GM12878 (cell line): ENCODE results near the gene RTEL1. TPM values are rescaled to one million over a fixed set of nuclear protein-coding genes. Genes with fewer than 3 reads are reported as not detected.
A peak's percentile ranks its signal among the peaks of the same experiment; 100 is the strongest.

ENCODE experiments used
- ATF3 ChIP-seq: IDR thresholded peaks from 2 replicates; pipeline ENCODE4 v1.6.1; 2011; ENCODE audit warnings: low read depth, mild to moderate bottlenecking, low read length, moderate library complexity, borderline replicate concordance; ENCODE audit errors: extremely low read depth
- BMI1 ChIP-seq: fragments of 450-650 bp; IDR thresholded peaks from 2 replicates; pipeline ENCODE4 v1.6.1; 2016; ENCODE audit warnings: mild to moderate bottlenecking, moderate library complexity, borderline replicate concordance
- CHD1 ChIP-seq: IDR thresholded peaks from 2 replicates; pipeline ENCODE4 v1.6.1; 2012; ENCODE audit warnings: low read depth, low read length, improper control_type of control experiment
- CREM ChIP-seq: IDR thresholded peaks from 2 replicates; pipeline ENCODE4 v1.6.1; 2014; ENCODE audit warnings: antibody characterized with exemption, low read depth
- IKZF2 ChIP-seq, 2 experiments: fragments of 450-650 bp; IDR thresholded peaks; 2 replicates each; pipeline ENCODE4 v1.6.1; 2017; ENCODE audit warnings: mild to moderate bottlenecking in 2 of 2, moderate library complexity in 2 of 2
- JUNB ChIP-seq: IDR thresholded peaks from 2 replicates; pipeline ENCODE4 v1.6.1; 2016; ENCODE audit warnings: antibody characterized with exemption, mild to moderate bottlenecking
- KLF5 ChIP-seq: fragments of 450-650 bp; IDR thresholded peaks from 2 replicates; pipeline ENCODE4 v1.6.1; 2014; ENCODE audit warnings: mild to moderate bottlenecking; ENCODE audit not compliant: partially characterized antibody
- LARP7 ChIP-seq: fragments of 450-650 bp; IDR thresholded peaks from 2 replicates; pipeline ENCODE4 v1.6.1; 2017; ENCODE audit warnings: mild to moderate bottlenecking
- MLLT1 ChIP-seq: fragments of 450-650 bp; IDR thresholded peaks from 2 replicates; pipeline ENCODE4 v1.6.1; 2016; ENCODE audit warnings: mild to moderate bottlenecking
- MTA3 ChIP-seq: IDR thresholded peaks from 2 replicates; pipeline ENCODE4 v1.6.1; 2012; ENCODE audit warnings: low read length, inconsistent platforms, borderline replicate concordance
- MYC ChIP-seq: IDR thresholded peaks from 2 replicates; pipeline ENCODE4 v1.6.1; 2011; ENCODE audit warnings: mild to moderate bottlenecking, low read length, moderate library complexity, inconsistent platforms; ENCODE audit not compliant: insufficient read depth, insufficient replicate concordance, insufficient read length, severe bottlenecking
- NRF1 ChIP-seq: conservative IDR thresholded peaks from 2 replicates; pipeline ENCODE4 v1.6.1; 2011; ENCODE audit warnings: mild to moderate bottlenecking, low read depth, low read length, improper control_type of control experiment
- POLR2AphosphoS2 ChIP-seq: IDR thresholded peaks from 2 replicates; pipeline ENCODE4 v1.6.1; 2011; ENCODE audit warnings: low read depth, mild to moderate bottlenecking, low read length, improper control_type of control experiment, moderate library complexity
- RBBP5 ChIP-seq: fragments of 200-600 bp; sonication (generic); conservative IDR thresholded peaks from 2 replicates; pipeline ENCODE4 v1.6.1; 2016
- RCOR1 ChIP-seq: conservative IDR thresholded peaks from 2 replicates; pipeline ENCODE4 v1.6.1; 2012; ENCODE audit warnings: low read depth, low read length, improper control_type of control experiment
- SKIL ChIP-seq: fragments of 450-650 bp; IDR thresholded peaks from 2 replicates; pipeline ENCODE4 v1.6.1; 2017; ENCODE audit warnings: mild to moderate bottlenecking, low read depth, inconsistent platforms; ENCODE audit not compliant: poor library complexity, severe bottlenecking
- SUZ12 ChIP-seq: fragments of 200-600 bp; sonication (generic); IDR thresholded peaks from one replicate; pipeline ENCODE4 v1.6.1; 2018; ENCODE audit warnings: antibody characterized with exemption, mild to moderate bottlenecking; ENCODE audit not compliant: unreplicated experiment
- TARDBP ChIP-seq: IDR thresholded peaks from 2 replicates; pipeline ENCODE4 v1.6.1; 2016; ENCODE audit warnings: borderline replicate concordance
- TCF12 ChIP-seq: IDR thresholded peaks from 2 replicates; pipeline ENCODE4 v1.6.1; 2011; ENCODE audit warnings: low read depth, mild to moderate bottlenecking, low read length
- WRNIP1 ChIP-seq: IDR thresholded peaks from 2 replicates; pipeline ENCODE4 v1.6.1; 2011; ENCODE audit warnings: low read depth, low read length, improper control_type of control experiment, borderline replicate concordance
- ZNF274 ChIP-seq: IDR thresholded peaks from one replicate; pipeline ENCODE4 v1.8.0; 2011; ENCODE audit not compliant: insufficient read length, insufficient read depth
- polyA plus RNA-seq, 11 experiments: library from polyadenylated mRNA; depleted of rRNA in 4 of 11; unstranded in 6 of 11; stranded (reverse) in 5 of 11; fragments of >200 nt; fragmentation: Nextera tagmentation in 4 of 11; fragmentation: Illumina TruSeq in 1 of 11; extraction: Ambion mirVana in 4 of 11; extraction: Trizol in 1 of 11; gene quantifications; 1 replicate in 1 of 11; 2 replicates in 10 of 11; pipeline versions ENCODE4 v1.2.1 to v1.2.3, GENCODE V29; 2011 to 2016; ENCODE audit warnings: inconsistent platforms in 2 of 11, missing spikeins in 2 of 11, low read depth in 1 of 11
- total RNA-seq, 4 experiments: library from RNA; depleted of rRNA in 3 of 4; stranded (reverse); fragments of >200 nt in 3 of 4; fragmentation: Illumina TruSeq in 1 of 4; extraction: Trizol in 1 of 4; gene quantifications; 2 replicates each; pipeline versions ENCODE4 v1.2.1 to v1.2.3, GENCODE V29; 2013 to 2021
- TF ChIP-seq, protein P1 (sequence below): IDR thresholded peaks from 2 replicates; pipeline ENCODE4 v1.6.1; 2011; ENCODE audit warnings: mild to moderate bottlenecking, low read depth, low read length, moderate library complexity; ENCODE audit not compliant: insufficient replicate concordance
- TF ChIP-seq, protein P2 (sequence below): IDR thresholded peaks from 2 replicates; pipeline ENCODE4 v1.6.1; 2011; ENCODE audit warnings: borderline replicate concordance, low read depth, mild to moderate bottlenecking, moderate library complexity, mixed read lengths, low read length; ENCODE audit not compliant: insufficient read depth; ENCODE audit errors: extremely low read length

RTEL1 gene
- total and polyA plus RNA-seq, 10 of the 15 experiments (the other 5 are each of a cell fraction or from before 2014, with no cell fraction given) = 0.40 to 37.2 (median 15.6) TPM; not detected in 1

DNA sequence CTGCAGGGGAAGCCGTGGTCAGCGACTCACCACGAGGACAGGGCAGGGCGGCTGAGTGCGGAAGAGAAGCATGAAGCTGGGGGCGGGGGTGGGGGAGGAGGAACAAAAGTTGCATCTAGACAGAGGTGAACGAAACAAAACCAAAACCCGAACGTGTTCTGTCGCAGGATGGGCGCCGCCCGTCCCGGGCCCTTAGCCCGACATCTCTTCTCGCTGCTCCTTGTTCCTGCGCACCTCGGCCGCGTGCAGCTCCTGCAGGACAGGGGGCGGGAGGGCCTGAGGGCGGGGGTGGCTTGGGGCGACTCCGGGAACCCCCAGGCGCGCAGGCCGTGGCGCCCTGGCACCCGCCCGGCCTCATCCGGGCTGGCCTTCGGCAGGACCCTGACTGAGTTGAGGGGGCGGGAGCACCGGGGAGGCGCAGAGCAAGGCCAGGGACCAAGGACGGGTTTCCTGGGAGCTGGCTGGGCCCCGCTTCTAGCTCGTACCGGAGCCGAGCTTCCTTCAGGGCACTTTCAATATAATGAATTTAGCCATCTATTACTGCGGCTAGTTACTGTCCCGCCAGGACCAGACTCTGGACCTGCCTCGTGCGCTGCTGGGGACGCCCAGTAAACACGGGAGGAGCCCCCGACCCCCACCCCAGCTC is 16.8 kb upstream of the RTEL1 start (continued):
- no peak for TF ChIP-seq NRF1
- no peak for TF ChIP-seq SKIL
- TF ChIP-seq BMI1 = no peak
- TF ChIP-seq IKZF2 (IDR thresholded peaks at IDR 0.05) = 0 out of 4 replicates have a peak, but pooled peaks of 1 of the 2 experiments have one; percentile 9
- TF ChIP-seq, protein P1, sequence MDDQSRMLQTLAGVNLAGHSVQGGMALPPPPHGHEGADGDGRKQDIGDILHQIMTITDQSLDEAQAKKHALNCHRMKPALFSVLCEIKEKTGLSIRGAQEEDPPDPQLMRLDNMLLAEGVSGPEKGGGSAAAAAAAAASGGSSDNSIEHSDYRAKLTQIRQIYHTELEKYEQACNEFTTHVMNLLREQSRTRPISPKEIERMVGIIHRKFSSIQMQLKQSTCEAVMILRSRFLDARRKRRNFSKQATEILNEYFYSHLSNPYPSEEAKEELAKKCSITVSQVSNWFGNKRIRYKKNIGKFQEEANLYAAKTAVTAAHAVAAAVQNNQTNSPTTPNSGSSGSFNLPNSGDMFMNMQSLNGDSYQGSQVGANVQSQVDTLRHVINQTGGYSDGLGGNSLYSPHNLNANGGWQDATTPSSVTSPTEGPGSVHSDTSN = no peak
- TF ChIP-seq MTA3 = no peak
- TF ChIP-seq LARP7 = peak; percentile 45; the same call in 1 of the 2 replicates
- TF ChIP-seq TARDBP = no peak
- no peak for TF ChIP-seq RBBP5
- no peak for TF ChIP-seq MLLT1
- TF ChIP-seq WRNIP1 = no peak
- TF ChIP-seq MYC = no peak
- no peak for TF ChIP-seq JUNB
- no peak for TF ChIP-seq KLF5
- TF ChIP-seq TCF12 = no peak
- TF ChIP-seq CHD1 = no peak
- no peak for TF ChIP-seq POLR2AphosphoS2
- TF ChIP-seq RCOR1 = no peak
- TF ChIP-seq SUZ12 = no peak
- TF ChIP-seq ATF3 = no peak
- TF ChIP-seq, protein P2, sequence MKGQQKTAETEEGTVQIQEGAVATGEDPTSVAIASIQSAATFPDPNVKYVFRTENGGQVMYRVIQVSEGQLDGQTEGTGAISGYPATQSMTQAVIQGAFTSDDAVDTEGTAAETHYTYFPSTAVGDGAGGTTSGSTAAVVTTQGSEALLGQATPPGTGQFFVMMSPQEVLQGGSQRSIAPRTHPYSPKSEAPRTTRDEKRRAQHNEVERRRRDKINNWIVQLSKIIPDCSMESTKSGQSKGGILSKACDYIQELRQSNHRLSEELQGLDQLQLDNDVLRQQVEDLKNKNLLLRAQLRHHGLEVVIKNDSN = no peak
- TF ChIP-seq ZNF274 = no peak
- no peak for TF ChIP-seq CREM
